Measurements from ENCODE around the gene BHMT. TPM values are rescaled to one million over a fixed set of nuclear protein-coding genes. Genes with fewer than 3 reads are reported as not detected.

The BHMT gene
- total RNA-seq, 1 donor from 2014 or later: not detected

- no peaks in the 10 kb centered on the region for H3K4me1 Mint-ChIP-seq (ENCODE audit: low read depth)
- DNase-seq (ENCODE audit: low spot score): no peak
- peaks cover 7% of the 10 kb centered on the region for H3K27me3 Mint-ChIP-seq (ENCODE audit: low read depth)
- no peaks in the 10 kb centered on the region for H3K36me3 Mint-ChIP-seq (ENCODE audit: low read depth)
- intact Hi-C loops (cut with micrococcal nuclease): no loop called here
- no peaks in the 10 kb centered on the region for H3K9me3 Mint-ChIP-seq
- H3K27ac Mint-ChIP-seq: no peak overlapping the region
- H3K4me3 Mint-ChIP-seq (ENCODE audit: low read depth): no peak overlapping the region
These were observed 20.5 kb upstream of the BHMT start for GRCh38 chr5:79091064-79091463.

DNA sequence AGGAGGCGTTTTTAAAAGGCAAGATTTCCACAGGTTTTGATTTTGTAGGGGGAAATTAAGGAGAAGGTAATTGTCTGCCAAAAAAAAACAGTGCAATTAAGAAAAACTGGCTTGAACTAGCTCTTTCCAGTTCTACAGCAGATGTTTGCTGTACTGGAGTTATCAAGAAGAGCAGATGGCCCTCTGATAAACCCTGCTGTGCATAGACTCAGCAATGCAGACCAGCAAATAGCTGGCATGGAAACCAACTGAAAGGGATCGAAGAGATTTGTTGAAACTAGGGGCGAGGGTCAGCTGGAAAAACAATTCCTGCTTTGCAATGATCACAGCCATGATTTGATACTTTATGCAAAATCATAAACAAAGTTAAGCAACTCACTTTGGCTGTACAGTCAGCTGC lies 17.8 kb upstream of the BHMT start:
- Mint-ChIP-seq H3K4me3 (ENCODE audit: low read depth) (no peak overlapping the region), H3K27ac (no peak overlapping the region), H3K27me3 (ENCODE audit: low read depth) (peaks cover 5% of the 10 kb centered on the region), H3K9me3 (no peaks in the 10 kb centered on the region), H3K4me1 (ENCODE audit: low read depth) (no peaks in the 10 kb centered on the region), H3K36me3 (ENCODE audit: low read depth) (no peaks in the 10 kb centered on the region)
- intact Hi-C loops (cut with micrococcal nuclease): no loop called here
- DNase-seq (ENCODE audit: low spot score): no peak

DNA sequence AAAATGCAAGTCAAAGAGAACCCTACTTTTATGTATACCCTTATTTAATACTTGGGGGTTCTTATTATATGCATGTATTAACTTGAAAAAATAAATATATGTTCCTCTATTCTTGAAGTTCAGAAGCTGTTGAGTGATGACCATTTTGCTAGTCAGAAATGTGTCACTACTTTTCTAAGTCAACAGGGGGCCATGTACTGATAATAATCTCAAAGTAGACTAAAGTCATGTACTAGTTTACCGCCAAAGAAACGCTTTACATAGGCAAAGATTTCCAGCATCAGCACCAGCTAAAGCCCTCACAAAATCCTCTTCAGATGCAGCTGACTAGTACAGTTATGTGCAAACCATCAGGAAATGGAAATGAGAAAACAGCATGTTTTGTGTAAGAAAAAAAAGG lies 5.7 kb upstream of the BHMT start:
- no peaks in the 10 kb centered on the region for H3K9me3 Mint-ChIP-seq
- H3K4me1 Mint-ChIP-seq (ENCODE audit: low read depth): peaks cover 3% of the 10 kb centered on the region
- H3K27me3 Mint-ChIP-seq (ENCODE audit: low read depth): peaks cover 44% of the 10 kb centered on the region
- H3K36me3 Mint-ChIP-seq (ENCODE audit: low read depth): no peaks in the 10 kb centered on the region
- H3K4me3 Mint-ChIP-seq (ENCODE audit: low read depth): no peak overlapping the region
- intact Hi-C loops (cut with micrococcal nuclease): no loop called here
- no peak for DNase-seq (ENCODE audit: low spot score)
- H3K27ac Mint-ChIP-seq: no peak overlapping the region

GRCh38 chr5:79107020-79107796 lies 4.4 kb upstream of the BHMT start:
- Mint-ChIP-seq H3K4me1 (ENCODE audit: low read depth) (peaks cover 3% of the 10 kb centered on the region), H3K4me3 (ENCODE audit: low read depth) (no peak overlapping the region), H3K36me3 (ENCODE audit: low read depth) (no peaks in the 10 kb centered on the region), H3K27me3 (ENCODE audit: low read depth) (peaks cover 57% of the 10 kb centered on the region), H3K27ac (no peak overlapping the region), H3K9me3 (no peaks in the 10 kb centered on the region)
- no peak for DNase-seq (ENCODE audit: low spot score)
- intact Hi-C loops (cut with micrococcal nuclease): no loop called here

- intact Hi-C loops (cut with micrococcal nuclease): no loop called here
- no peak for DNase-seq (ENCODE audit: low spot score)
- H3K27ac Mint-ChIP-seq: no peak overlapping the region
- H3K4me1 Mint-ChIP-seq (ENCODE audit: low read depth): peaks cover 3% of the 10 kb centered on the region
- H3K9me3 Mint-ChIP-seq: no peaks in the 10 kb centered on the region
- peaks cover 66% of the 10 kb centered on the region for H3K27me3 Mint-ChIP-seq (ENCODE audit: low read depth)
- no peak overlapping the region for H3K4me3 Mint-ChIP-seq (ENCODE audit: low read depth)
- H3K36me3 Mint-ChIP-seq (ENCODE audit: low read depth): no peaks in the 10 kb centered on the region
These were observed 3.5 kb upstream of the BHMT start for GRCh38 chr5:79108086-79108485.

DNA sequence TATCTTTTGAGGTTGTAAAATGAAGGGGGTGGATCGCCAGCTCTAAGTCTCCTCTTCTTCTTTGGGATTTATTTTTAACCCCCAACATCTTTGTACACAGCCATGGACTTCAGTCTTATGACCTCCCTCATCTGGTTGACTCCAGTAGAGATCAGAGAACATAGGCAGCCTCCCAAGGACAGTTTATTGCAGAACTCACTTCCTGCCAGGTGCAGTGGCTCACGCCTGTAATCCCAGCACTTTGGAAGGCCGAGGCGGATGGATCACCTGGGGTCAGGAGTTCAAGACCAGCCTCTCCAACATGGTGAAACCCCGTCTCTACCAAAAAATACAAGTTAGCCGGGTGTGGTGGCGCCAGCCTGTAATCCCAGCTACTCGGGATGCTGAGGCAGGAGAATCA lies 2.8 kb upstream of the BHMT start:
- Mint-ChIP-seq H3K4me1 (ENCODE audit: low read depth) (peaks cover 3% of the 10 kb centered on the region), H3K27me3 (ENCODE audit: low read depth) (peaks cover 71% of the 10 kb centered on the region), H3K27ac (no peak overlapping the region), H3K9me3 (no peaks in the 10 kb centered on the region), H3K36me3 (ENCODE audit: low read depth) (no peaks in the 10 kb centered on the region), H3K4me3 (ENCODE audit: low read depth) (no peak overlapping the region)
- DNase-seq (ENCODE audit: low spot score): no peak
- intact Hi-C loops (cut with micrococcal nuclease): no loop called here

DNA sequence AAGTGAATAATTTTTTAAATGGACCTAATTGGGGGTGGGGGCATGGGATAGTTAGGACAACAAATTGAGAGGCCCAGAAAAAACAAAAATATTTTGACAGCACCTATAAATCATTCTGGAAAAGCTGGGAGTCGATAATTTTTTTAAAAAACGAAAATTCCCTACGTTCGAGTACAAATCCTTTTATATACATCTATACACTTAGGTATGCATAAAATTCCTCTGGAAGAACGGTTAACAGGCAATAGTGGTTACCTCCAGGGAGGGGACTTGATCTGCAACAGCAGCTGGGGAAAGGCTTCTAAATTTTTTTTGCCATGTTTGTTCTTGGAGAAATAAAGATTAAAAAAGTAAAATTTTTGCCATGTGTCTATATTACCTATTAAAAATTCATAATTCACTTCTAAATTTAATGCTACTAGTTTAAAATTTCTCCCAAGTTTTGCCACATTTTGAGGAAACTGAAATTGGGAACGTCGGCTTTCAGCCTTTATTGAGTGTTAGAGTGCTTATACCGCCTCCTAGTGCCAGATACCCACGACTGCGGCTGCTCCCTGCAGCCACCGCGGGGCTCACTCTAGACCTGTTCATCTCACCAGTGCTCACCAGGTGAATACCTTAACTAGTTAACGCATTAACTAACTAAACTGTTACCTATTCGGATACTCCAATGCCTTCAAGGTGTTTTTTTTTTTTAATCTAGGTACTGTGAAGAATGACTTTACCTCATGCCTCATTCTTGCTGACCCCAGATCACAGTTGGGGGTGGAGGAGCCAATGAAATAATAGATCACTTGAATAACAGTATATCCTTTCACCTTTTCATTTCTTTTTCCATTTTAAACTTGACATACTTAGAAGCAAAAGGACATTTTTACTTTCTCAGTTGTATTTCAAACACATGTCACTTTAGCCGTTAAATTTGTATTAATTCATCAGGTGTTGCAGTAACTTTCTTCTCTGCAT lies 1.8 kb upstream of the BHMT start:
- no peaks in the 10 kb centered on the region for H3K9me3 Mint-ChIP-seq
- H3K4me1 Mint-ChIP-seq (ENCODE audit: low read depth): peaks cover 3% of the 10 kb centered on the region
- peaks cover 71% of the 10 kb centered on the region for H3K27me3 Mint-ChIP-seq (ENCODE audit: low read depth)
- DNase-seq (ENCODE audit: low spot score): no peak
- intact Hi-C loops (cut with micrococcal nuclease): loop anchor here (1.0 kb wide), 1 partner anchor 89 kb away; no protein-coding TSS in a partner anchor
- no peak overlapping the region for H3K27ac Mint-ChIP-seq
- H3K4me3 Mint-ChIP-seq (ENCODE audit: low read depth): no peak overlapping the region
- H3K36me3 Mint-ChIP-seq (ENCODE audit: low read depth): no peaks in the 10 kb centered on the region

- H3K4me1 Mint-ChIP-seq (ENCODE audit: low read depth): peaks cover 3% of the 10 kb centered on the region
- no peak overlapping the region for H3K4me3 Mint-ChIP-seq (ENCODE audit: low read depth)
- no peaks in the 10 kb centered on the region for H3K36me3 Mint-ChIP-seq (ENCODE audit: low read depth)
- no peak for DNase-seq (ENCODE audit: low spot score)
- H3K9me3 Mint-ChIP-seq: no peaks in the 10 kb centered on the region
- intact Hi-C loops (cut with micrococcal nuclease): no loop called here
- no peak overlapping the region for H3K27ac Mint-ChIP-seq
- H3K27me3 Mint-ChIP-seq (ENCODE audit: low read depth): peaks cover 65% of the 10 kb centered on the region
These were observed 522 bp downstream of the BHMT start for GRCh38 chr5:79111960-79112702.

DNA sequence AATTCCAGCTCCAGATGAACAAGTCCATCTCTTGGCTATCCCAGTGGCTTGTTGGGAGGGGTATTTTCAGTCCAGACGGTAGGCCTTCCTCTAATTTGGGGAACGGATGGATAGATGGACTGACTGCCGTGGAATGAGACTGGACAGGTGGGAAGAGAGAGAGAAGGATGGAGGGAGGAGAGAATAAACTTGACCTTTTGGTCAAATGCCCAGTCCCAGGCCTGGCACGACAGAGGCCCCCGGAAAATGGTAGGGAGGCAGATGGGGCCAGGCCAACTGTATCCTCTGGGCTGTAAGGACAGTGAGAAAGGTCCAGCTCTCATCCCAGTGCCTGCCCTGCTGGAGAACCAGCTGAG lies 1.1 kb downstream of the BHMT start:
- H3K36me3 Mint-ChIP-seq (ENCODE audit: low read depth): no peaks in the 10 kb centered on the region
- H3K27me3 Mint-ChIP-seq (ENCODE audit: low read depth): peaks cover 64% of the 10 kb centered on the region
- intact Hi-C loops (cut with micrococcal nuclease): no loop called here
- H3K27ac Mint-ChIP-seq: no peak overlapping the region
- no peak overlapping the region for H3K4me3 Mint-ChIP-seq (ENCODE audit: low read depth)
- no peaks in the 10 kb centered on the region for H3K9me3 Mint-ChIP-seq
- peaks cover 3% of the 10 kb centered on the region for H3K4me1 Mint-ChIP-seq (ENCODE audit: low read depth)
- no peak for DNase-seq (ENCODE audit: low spot score)

- Mint-ChIP-seq H3K27me3 (ENCODE audit: low read depth) (peaks cover 10% of the 10 kb centered on the region), H3K4me1 (ENCODE audit: low read depth) (peaks cover 3% of the 10 kb centered on the region), H3K9me3 (no peaks in the 10 kb centered on the region), H3K4me3 (ENCODE audit: low read depth) (no peak overlapping the region), H3K36me3 (ENCODE audit: low read depth) (no peaks in the 10 kb centered on the region), H3K27ac (no peak overlapping the region)
- intact Hi-C loops (cut with micrococcal nuclease): no loop called here
- DNase-seq (ENCODE audit: low spot score): no peak
These were observed 7.9 kb downstream of the BHMT start for GRCh38 chr5:79119486-79119885.

- Mint-ChIP-seq H3K36me3 (ENCODE audit: low read depth) (no peaks in the 10 kb centered on the region), H3K27ac (no peak overlapping the region), H3K27me3 (ENCODE audit: low read depth) (peaks cover 6% of the 10 kb centered on the region), H3K4me1 (ENCODE audit: low read depth) (peaks cover 3% of the 10 kb centered on the region), H3K4me3 (ENCODE audit: low read depth) (no peak overlapping the region), H3K9me3 (no peaks in the 10 kb centered on the region)
- intact Hi-C loops (cut with micrococcal nuclease): no loop called here
- no peak for DNase-seq (ENCODE audit: low spot score)
These were observed 8.6 kb downstream of the BHMT start for GRCh38 chr5:79120221-79120620.

DNA sequence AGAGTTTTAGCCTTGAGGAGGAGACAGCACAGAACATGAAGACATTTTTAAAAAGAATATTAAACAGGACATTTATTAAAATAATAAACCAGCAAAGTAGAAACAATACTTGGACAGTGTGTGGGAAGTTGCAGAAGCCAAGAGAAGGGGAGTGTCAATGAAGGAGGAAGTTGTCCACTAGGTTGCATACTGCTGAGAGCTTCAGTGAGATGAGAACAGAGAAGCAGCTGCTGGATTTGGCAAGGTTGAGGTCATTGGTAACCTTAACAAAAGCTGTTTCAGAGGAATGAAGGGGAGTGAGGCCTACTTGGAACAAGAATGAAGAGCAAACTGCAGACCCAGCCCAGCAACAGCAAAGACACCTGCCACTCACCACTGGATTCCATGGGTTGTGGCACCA lies 11.4 kb downstream of the BHMT start:
- Mint-ChIP-seq H3K4me1 (ENCODE audit: low read depth) (peaks cover 3% of the 10 kb centered on the region), H3K9me3 (no peaks in the 10 kb centered on the region), H3K36me3 (ENCODE audit: low read depth) (no peaks in the 10 kb centered on the region), H3K27me3 (ENCODE audit: low read depth) (peaks cover 2% of the 10 kb centered on the region), H3K27ac (no peak overlapping the region), H3K4me3 (ENCODE audit: low read depth) (no peak overlapping the region)
- intact Hi-C loops (cut with micrococcal nuclease): no loop called here
- no peak for DNase-seq (ENCODE audit: low spot score)
